Measurements from ENCODE around the gene DIP2B.

DNA sequence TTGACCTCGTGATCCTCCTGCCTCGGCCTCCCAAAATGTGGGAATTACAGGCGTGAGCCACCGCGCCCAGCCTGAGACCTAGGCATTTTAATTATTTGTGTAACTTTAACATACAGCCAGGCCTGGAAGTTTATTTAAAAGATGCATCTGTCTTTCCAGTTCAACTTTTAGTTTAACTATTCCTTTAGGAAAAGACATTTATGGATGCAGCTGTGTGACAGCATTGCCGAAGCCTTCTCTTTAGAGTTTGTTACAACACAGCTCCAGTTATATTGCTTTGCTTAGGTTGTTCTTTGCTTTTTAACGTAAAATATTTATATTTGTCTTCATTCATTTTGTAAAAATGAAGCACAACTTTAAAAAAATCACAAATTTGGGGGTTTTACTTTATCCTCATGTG lies 67.0 kb downstream of the DIP2B start:
- TF ChIP-seq, protein P1, sequence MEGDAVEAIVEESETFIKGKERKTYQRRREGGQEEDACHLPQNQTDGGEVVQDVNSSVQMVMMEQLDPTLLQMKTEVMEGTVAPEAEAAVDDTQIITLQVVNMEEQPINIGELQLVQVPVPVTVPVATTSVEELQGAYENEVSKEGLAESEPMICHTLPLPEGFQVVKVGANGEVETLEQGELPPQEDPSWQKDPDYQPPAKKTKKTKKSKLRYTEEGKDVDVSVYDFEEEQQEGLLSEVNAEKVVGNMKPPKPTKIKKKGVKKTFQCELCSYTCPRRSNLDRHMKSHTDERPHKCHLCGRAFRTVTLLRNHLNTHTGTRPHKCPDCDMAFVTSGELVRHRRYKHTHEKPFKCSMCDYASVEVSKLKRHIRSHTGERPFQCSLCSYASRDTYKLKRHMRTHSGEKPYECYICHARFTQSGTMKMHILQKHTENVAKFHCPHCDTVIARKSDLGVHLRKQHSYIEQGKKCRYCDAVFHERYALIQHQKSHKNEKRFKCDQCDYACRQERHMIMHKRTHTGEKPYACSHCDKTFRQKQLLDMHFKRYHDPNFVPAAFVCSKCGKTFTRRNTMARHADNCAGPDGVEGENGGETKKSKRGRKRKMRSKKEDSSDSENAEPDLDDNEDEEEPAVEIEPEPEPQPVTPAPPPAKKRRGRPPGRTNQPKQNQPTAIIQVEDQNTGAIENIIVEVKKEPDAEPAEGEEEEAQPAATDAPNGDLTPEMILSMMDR (IDR thresholded peaks at IDR 0.05), result no peak
- TF ChIP-seq RAD21 (conservative IDR thresholded peaks at IDR 0.05 in 1 of 2, IDR thresholded peaks at IDR 0.05 in 1 of 2), result no peak
- no peak for TF ChIP-seq POLR2A (IDR thresholded peaks at IDR 0.05; ENCODE audit: low read length)
- no peak for TF ChIP-seq FOSL2 (IDR thresholded peaks at IDR 0.05)
- no peak for TF ChIP-seq FOSL2 (CRISPR knock-in tag; IDR thresholded peaks at IDR 0.05)
- no peak for TF ChIP-seq CEBPB (IDR thresholded peaks at IDR 0.05)
- TF ChIP-seq, protein P2, sequence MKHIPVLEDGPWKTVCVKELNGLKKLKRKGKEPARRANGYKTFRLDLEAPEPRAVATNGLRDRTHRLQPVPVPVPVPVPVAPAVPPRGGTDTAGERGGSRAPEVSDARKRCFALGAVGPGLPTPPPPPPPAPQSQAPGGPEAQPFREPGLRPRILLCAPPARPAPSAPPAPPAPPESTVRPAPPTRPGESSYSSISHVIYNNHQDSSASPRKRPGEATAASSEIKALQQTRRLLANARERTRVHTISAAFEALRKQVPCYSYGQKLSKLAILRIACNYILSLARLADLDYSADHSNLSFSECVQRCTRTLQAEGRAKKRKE (CRISPR knock-in tag; IDR thresholded peaks at IDR 0.05; ENCODE audit: low read depth), result no peak
- TF ChIP-seq MYC (IDR thresholded peaks at IDR 0.05; ENCODE audit: borderline replicate concordance, low read length), result no peak
- no peak for TF ChIP-seq JUN (IDR thresholded peaks at IDR 0.05)
- TF ChIP-seq EP300 (IDR thresholded peaks at IDR 0.05), result no peak
- no peak for TF ChIP-seq MAFK (IDR thresholded peaks at IDR 0.05; ENCODE audit: partially characterized antibody)

All from A549 (cell line).